GM23338 (cell line): Measurements from ENCODE around the gene XIRP2.
"Not testable (repeated sequence)": the region's sequence is repeated elsewhere in the genome, so short reads cannot be mapped to it uniquely, and the experiment has no call there.

ENCODE experiments used
- CREB1 ChIP-seq: fragments of 250-450 bp; sonication (Bioruptor Pico); IDR thresholded peaks from 2 replicates; pipeline ENCODE4 v1.5.0; 2020; ENCODE audit warnings: low read depth, mild to moderate bottlenecking, moderate library complexity
- EZH2 ChIP-seq: fragments of 200-600 bp; sonication (generic); IDR thresholded peaks from one replicate; pipeline ENCODE4 v1.8.0; 2017; ENCODE audit warnings: antibody characterized with exemption, mild to moderate bottlenecking, low read depth; ENCODE audit not compliant: unreplicated experiment
- EZH2phosphoT487 ChIP-seq: fragments of 200-600 bp; sonication (generic); IDR thresholded peaks from one replicate; pipeline ENCODE4 v1.8.1; 2018; ENCODE audit warnings: antibody characterized with exemption; ENCODE audit not compliant: unreplicated experiment
- JUNB ChIP-seq: IDR thresholded peaks from one replicate; pipeline ENCODE4 v1.6.1; 2016; ENCODE audit warnings: antibody characterized with exemption; ENCODE audit not compliant: unreplicated experiment
- NANOG ChIP-seq: IDR thresholded peaks from 2 replicates; pipeline ENCODE4 v1.6.1; 2016; ENCODE audit warnings: antibody characterized with exemption, borderline replicate concordance
- POLR2AphosphoS5 ChIP-seq: IDR thresholded peaks from 2 replicates; pipeline ENCODE4 v1.6.1; 2016; ENCODE audit warnings: antibody characterized with exemption, low read depth
- ZNF114 ChIP-seq: fragments of 250-450 bp; sonication (Bioruptor Pico); IDR thresholded peaks from 2 replicates; pipeline ENCODE4 v1.5.0; 2020; ENCODE audit warnings: mild to moderate bottlenecking, moderate library complexity
- TF ChIP-seq, protein P1 (sequence below), 2 experiments: fragments of 200-600 bp in 1 of 2; sonication (generic) in 1 of 2; conservative IDR thresholded peaks; 2 replicates each; pipeline versions ENCODE4 v1.5.1 to v1.6.1; 2016 to 2017; ENCODE audit warnings: antibody characterized with exemption in 2 of 2, low read depth in 2 of 2, mild to moderate bottlenecking in 2 of 2, moderate library complexity in 1 of 2
- TF ChIP-seq, protein P2 (sequence below): IDR thresholded peaks from one replicate; pipeline ENCODE4 v1.6.1; 2018; ENCODE audit warnings: antibody characterized with exemption; ENCODE audit not compliant: unreplicated experiment
- TF ChIP-seq, protein P3 (sequence below): fragments of 250-450 bp; sonication (Bioruptor Pico); IDR thresholded peaks from 2 replicates; pipeline ENCODE4 v1.5.0; 2020; ENCODE audit warnings: mild to moderate bottlenecking, moderate library complexity
- TF ChIP-seq, protein P4 (sequence below): IDR thresholded peaks from 2 replicates; pipeline ENCODE4 v1.6.1; 2016; ENCODE audit warnings: antibody characterized with exemption

GRCh38 chr2:167075708-167076107 is 187.4 kb downstream of the XIRP2 start:
- TF ChIP-seq, protein P1, sequence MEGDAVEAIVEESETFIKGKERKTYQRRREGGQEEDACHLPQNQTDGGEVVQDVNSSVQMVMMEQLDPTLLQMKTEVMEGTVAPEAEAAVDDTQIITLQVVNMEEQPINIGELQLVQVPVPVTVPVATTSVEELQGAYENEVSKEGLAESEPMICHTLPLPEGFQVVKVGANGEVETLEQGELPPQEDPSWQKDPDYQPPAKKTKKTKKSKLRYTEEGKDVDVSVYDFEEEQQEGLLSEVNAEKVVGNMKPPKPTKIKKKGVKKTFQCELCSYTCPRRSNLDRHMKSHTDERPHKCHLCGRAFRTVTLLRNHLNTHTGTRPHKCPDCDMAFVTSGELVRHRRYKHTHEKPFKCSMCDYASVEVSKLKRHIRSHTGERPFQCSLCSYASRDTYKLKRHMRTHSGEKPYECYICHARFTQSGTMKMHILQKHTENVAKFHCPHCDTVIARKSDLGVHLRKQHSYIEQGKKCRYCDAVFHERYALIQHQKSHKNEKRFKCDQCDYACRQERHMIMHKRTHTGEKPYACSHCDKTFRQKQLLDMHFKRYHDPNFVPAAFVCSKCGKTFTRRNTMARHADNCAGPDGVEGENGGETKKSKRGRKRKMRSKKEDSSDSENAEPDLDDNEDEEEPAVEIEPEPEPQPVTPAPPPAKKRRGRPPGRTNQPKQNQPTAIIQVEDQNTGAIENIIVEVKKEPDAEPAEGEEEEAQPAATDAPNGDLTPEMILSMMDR (conservative IDR thresholded peaks at IDR 0.05; ENCODE audit: low read depth in 2 of 2), result not testable (repeated sequence)
- not testable (repeated sequence) for TF ChIP-seq POLR2AphosphoS5; EZH2phosphoT487; EZH2; CREB1 (CRISPR knock-in tag); NANOG; ZNF114 (CRISPR knock-in tag); JUNB
- TF ChIP-seq, protein P2, sequence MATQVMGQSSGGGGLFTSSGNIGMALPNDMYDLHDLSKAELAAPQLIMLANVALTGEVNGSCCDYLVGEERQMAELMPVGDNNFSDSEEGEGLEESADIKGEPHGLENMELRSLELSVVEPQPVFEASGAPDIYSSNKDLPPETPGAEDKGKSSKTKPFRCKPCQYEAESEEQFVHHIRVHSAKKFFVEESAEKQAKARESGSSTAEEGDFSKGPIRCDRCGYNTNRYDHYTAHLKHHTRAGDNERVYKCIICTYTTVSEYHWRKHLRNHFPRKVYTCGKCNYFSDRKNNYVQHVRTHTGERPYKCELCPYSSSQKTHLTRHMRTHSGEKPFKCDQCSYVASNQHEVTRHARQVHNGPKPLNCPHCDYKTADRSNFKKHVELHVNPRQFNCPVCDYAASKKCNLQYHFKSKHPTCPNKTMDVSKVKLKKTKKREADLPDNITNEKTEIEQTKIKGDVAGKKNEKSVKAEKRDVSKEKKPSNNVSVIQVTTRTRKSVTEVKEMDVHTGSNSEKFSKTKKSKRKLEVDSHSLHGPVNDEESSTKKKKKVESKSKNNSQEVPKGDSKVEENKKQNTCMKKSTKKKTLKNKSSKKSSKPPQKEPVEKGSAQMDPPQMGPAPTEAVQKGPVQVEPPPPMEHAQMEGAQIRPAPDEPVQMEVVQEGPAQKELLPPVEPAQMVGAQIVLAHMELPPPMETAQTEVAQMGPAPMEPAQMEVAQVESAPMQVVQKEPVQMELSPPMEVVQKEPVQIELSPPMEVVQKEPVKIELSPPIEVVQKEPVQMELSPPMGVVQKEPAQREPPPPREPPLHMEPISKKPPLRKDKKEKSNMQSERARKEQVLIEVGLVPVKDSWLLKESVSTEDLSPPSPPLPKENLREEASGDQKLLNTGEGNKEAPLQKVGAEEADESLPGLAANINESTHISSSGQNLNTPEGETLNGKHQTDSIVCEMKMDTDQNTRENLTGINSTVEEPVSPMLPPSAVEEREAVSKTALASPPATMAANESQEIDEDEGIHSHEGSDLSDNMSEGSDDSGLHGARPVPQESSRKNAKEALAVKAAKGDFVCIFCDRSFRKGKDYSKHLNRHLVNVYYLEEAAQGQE, result not testable (repeated sequence)
- TF ChIP-seq, protein P3, sequence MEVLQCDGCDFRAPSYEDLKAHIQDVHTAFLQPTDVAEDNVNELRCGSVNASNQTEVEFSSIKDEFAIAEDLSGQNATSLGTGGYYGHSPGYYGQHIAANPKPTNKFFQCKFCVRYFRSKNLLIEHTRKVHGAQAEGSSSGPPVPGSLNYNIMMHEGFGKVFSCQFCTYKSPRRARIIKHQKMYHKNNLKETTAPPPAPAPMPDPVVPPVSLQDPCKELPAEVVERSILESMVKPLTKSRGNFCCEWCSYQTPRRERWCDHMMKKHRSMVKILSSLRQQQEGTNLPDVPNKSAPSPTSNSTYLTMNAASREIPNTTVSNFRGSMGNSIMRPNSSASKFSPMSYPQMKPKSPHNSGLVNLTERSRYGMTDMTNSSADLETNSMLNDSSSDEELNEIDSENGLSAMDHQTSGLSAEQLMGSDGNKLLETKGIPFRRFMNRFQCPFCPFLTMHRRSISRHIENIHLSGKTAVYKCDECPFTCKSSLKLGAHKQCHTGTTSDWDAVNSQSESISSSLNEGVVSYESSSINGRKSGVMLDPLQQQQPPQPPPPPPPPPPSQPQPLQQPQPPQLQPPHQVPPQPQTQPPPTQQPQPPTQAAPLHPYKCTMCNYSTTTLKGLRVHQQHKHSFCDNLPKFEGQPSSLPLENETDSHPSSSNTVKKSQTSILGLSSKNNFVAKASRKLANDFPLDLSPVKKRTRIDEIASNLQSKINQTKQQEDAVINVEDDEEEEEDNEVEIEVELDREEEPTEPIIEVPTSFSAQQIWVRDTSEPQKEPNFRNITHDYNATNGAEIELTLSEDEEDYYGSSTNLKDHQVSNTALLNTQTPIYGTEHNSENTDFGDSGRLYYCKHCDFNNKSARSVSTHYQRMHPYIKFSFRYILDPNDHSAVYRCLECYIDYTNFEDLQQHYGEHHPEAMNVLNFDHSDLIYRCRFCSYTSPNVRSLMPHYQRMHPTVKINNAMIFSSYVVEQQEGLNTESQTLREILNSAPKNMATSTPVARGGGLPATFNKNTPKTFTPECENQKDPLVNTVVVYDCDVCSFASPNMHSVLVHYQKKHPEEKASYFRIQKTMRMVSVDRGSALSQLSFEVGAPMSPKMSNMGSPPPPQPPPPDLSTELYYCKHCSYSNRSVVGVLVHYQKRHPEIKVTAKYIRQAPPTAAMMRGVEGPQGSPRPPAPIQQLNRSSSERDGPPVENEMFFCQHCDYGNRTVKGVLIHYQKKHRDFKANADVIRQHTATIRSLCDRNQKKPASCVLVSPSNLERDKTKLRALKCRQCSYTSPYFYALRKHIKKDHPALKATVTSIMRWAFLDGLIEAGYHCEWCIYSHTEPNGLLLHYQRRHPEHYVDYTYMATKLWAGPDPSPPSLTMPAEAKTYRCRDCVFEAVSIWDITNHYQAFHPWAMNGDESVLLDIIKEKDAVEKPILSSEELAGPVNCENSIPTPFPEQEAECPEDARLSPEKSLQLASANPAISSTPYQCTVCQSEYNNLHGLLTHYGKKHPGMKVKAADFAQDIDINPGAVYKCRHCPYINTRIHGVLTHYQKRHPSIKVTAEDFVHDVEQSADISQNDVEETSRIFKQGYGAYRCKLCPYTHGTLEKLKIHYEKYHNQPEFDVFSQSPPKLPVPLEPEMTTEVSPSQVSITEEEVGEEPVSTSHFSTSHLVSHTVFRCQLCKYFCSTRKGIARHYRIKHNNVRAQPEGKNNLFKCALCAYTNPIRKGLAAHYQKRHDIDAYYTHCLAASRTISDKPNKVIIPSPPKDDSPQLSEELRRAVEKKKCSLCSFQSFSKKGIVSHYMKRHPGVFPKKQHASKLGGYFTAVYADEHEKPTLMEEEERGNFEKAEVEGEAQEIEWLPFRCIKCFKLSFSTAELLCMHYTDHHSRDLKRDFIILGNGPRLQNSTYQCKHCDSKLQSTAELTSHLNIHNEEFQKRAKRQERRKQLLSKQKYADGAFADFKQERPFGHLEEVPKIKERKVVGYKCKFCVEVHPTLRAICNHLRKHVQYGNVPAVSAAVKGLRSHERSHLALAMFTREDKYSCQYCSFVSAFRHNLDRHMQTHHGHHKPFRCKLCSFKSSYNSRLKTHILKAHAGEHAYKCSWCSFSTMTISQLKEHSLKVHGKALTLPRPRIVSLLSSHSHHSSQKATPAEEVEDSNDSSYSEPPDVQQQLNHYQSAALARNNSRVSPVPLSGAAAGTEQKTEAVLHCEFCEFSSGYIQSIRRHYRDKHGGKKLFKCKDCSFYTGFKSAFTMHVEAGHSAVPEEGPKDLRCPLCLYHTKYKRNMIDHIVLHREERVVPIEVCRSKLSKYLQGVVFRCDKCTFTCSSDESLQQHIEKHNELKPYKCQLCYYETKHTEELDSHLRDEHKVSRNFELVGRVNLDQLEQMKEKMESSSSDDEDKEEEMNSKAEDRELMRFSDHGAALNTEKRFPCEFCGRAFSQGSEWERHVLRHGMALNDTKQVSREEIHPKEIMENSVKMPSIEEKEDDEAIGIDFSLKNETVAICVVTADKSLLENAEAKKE (CRISPR knock-in tag), result not testable (repeated sequence)
- TF ChIP-seq, protein P4, sequence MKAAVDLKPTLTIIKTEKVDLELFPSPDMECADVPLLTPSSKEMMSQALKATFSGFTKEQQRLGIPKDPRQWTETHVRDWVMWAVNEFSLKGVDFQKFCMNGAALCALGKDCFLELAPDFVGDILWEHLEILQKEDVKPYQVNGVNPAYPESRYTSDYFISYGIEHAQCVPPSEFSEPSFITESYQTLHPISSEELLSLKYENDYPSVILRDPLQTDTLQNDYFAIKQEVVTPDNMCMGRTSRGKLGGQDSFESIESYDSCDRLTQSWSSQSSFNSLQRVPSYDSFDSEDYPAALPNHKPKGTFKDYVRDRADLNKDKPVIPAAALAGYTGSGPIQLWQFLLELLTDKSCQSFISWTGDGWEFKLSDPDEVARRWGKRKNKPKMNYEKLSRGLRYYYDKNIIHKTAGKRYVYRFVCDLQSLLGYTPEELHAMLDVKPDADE, result not testable (repeated sequence)
